Amniotic epithelial cell (primary cell): ENCODE data around the gene FAM20C.

Experiments
- DNase-seq: peaks from one replicate; pipeline ENCODE4 v3.0.0-alpha.2; 2010; ENCODE audit warnings: low read depth

The FAM20C gene

GRCh38 chr7:159370-160270, 32.8 kb upstream of the FAM20C start:
- DNase-seq: no peak

- DNase-seq: no peak
Measured at GRCh38 chr7:160958-161725, 31.2 kb upstream of the FAM20C start.

- DNase-seq: peak; percentile 20
Measured at GRCh38 chr7:162632-163297, 29.6 kb upstream of the FAM20C start.

GRCh38 chr7:163298-163695, 29.1 kb upstream of the FAM20C start:
- DNase-seq: no peak

GRCh38 chr7:163971-164881, 28.1 kb upstream of the FAM20C start:
- DNase-seq: no peak

GRCh38 chr7:164882-165660, 27.3 kb upstream of the FAM20C start:
- DNase-seq: no peak

GRCh38 chr7:165661-166337, 26.6 kb upstream of the FAM20C start:
- no peak for DNase-seq

- no peak for DNase-seq
Measured at GRCh38 chr7:166338-167060, 25.9 kb upstream of the FAM20C start.

- DNase-seq: no peak
Measured at GRCh38 chr7:167090-167855, 25.1 kb upstream of the FAM20C start.

- no peak for DNase-seq
Measured at GRCh38 chr7:167976-168791, 24.2 kb upstream of the FAM20C start.

- no peak for DNase-seq
Measured at GRCh38 chr7:169276-170172, 22.8 kb upstream of the FAM20C start.

GRCh38 chr7:170551-171363, 21.6 kb upstream of the FAM20C start:
- no peak for DNase-seq

GRCh38 chr7:171364-171904, 20.9 kb upstream of the FAM20C start:
- DNase-seq: no peak

- DNase-seq: no peak
Measured at GRCh38 chr7:171912-172515, 20.4 kb upstream of the FAM20C start.

- DNase-seq: no peak
Measured at GRCh38 chr7:173209-173918, 19.0 kb upstream of the FAM20C start.
